Activated CD4-positive, alpha-beta T cell treated with anti-CD3 and anti-CD28 coated beads, Interleukin-2, amount 50 U/mL, for 16 hours (primary cell): ENCODE data around the gene ARL4C.

ENCODE experiments used
- DNase-seq: peaks from one replicate; pipeline ENCODE4 v3.0.0-alpha.2; 2020

Gene ARL4C

DNA sequence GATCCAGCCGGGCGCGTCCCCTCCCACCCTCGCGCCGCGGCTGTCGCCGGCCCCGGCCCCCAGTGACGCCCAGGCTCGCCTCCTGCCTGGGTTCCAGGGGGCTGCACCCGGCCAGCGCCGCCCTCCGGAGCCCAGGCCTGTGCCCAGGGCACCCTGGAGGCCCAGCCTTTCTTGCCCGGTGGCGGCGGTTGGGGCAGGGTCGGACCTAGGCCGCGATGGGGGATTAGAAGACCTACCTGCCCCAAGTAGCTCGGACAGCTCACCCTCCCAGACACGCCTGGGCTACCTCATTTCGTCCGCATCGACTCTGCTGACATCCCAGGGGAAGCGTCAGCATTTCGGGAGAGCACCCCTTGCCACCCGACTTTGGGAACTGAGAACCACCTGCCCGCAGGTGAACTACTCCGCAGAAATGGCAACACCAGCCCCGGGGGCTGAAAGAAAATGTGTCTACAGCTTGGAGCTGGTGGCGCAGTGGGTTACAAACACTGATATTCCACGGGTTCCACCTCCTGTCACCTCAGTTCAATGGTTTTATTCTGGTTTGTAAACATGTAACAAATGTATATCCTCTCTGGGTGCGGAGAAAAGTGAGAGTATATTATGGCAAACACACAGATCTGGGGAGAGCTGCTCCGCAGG lies 834 bp upstream of the ARL4C start:
- DNase-seq, result no peak

DNA sequence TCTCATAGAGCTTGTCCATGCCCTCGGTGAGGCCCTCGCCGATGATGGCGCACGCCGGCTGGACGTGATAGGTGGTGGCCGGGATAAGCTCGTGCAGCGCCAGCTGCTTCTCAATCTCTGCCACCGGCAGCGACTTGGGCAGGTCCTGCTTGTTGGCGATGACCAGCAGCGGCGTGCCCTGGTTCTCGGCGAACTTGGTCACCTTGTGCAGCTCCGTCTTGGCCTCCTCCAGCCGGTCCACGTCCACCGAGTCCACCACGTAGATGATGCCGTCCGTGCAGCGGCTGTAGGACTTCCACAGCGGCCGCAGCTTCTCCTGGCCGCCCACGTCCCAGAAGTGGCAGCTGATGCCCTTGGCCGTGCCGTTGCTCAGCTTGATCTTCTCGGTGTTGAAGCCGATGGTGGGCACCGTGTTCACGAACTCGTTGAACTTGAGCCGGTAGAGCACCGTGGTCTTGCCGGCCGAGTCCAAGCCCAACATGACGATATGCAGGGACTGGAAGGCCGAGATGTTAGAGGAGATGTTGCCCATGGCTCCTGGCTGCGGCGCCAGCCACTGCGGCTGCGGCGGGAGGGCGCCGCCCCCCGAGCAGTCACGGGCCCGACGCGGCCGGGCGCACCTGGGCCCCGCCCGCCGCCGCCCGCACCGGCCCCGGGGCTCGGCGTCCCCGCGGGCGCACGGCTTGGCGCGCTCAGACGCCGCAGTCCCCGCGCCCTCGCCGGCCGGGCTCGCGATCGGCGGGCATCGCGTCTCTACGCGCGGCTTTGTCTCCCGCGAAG lies 636 bp downstream of the ARL4C start:
- peak; percentile 45 for DNase-seq

DNA sequence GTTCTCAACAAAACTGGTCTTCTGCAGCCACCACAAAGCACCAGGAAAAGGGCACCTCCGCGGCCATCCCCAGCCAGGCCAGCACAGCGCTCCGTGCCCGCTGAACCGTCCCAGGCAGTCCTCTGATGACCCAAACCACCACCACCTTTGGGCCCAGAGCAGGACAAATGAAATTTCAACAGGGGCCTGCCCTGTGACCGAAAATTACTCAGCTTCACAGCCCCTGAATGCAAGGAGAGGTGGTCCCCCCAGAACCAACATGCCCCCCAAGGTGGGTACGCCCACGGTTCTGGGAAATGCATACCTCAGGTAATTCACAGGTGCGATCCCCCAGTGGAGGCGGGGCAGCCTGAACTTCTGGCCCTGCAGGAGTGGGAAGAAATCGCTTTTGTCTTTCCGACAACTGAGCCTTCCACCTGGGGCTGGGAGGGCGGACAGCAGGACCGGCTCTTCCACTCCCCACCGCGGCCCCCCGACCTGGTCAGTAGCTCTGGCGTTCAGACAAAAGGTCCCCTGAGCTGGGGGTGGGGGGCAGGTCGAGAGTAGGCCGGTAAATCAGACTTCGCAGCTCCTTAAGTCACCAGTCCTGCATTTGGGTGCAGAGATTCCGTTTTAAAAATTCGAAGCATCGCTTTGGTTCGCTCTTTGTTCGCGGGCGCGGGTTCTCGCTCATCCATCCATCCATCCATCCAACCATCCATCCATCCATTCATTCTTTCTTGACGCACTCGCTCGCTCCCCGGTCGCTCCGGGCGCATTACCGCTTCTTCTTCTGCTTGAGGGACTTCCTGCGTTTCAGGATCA lies 1.4 kb downstream of the ARL4C start:
- DNase-seq, result no peak

DNA sequence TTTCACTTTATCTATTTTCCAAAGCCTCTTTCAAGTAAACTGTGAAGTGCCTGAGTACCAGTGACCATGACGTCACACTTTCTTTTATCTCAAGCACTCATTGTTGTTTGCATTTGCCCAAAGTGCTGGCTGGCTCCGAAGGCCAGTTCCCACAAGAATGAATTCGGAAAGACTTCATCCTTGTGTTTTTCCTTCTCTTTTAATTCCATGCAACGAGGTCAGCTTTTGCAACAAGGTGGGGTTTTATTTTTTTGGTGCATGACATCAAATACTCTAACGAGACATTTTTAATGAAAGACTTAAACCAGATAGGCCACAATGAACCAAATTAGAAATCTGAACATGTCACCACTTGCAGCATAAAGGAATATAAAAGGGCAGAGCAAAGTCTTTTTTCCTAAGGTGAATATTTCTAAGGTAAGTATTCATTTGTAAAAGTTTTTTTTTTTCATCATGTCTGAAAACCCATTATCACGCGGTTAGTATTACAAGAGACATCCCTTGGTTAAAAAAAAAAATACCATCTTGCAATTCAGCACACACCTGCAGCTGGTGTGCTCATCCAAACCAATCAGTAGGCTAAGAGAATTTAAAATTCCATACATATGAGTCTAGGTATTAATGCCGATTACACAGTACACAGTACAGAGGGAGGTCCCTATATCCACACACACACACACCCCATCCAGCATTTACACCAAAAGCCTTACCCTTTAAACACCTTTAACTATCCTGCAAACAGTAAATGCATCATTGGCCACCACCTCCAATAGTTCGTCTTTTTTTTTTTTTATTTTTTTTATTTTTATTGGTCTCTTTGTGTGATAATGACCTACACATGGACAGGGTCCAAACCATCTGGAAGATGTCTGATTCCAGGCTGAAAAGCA lies 2.3 kb downstream of the ARL4C start:
- DNase-seq, result no peak

DNA sequence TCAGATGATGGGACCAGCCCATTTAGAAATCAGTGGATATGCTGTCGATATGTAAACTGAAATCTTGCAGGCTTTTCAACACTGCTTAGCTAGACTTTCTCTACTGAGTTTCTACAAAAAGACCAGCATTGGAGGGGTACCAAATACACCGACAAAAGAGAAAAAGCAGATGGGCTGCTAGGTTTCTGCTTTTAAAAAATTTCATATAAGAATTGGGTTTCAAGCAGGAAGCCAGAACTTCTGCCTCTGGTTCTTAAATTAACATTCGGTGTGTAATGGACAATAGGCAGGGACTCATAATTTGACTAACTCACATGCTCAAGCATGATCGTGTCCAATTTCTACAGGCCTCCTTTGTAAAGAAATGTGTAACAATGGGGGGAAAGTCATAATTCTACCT lies 3.1 kb downstream of the ARL4C start:
- DNase-seq, result no peak

DNA sequence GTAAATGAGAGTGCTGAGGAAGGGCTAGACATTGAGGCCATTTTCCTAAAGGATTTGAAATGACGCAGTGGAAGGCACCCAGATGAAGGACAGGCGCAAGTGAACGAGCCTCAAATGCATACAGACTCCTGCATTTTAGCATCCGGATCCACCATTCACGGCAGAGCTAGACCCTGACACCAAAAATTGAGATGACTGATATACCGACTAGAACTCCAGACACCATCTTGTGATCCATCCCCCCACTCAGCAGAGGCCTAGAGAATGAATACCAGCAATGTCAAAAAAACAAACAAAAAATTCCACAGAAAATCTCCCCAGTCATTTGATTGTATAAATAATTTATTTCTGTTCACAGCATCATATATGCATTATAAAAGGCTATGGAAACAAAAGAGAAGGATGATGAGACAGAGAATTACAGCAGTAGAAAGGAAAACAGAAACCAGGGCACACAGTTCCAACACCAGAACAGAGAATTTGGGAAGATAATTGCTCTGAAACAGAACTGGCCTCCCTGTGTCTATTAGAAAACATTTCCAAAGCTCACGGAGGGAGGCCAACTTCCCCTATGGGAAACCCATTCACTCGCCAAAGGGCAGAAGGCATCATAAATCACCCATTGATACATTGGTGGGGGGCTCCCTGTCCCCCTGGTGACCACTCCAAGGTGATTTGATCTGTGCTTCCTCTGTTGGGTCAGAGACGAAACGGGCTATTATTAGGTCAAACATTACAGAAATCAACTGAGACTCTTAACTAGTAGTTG lies 4.0 kb downstream of the ARL4C start:
- no peak for DNase-seq

DNA sequence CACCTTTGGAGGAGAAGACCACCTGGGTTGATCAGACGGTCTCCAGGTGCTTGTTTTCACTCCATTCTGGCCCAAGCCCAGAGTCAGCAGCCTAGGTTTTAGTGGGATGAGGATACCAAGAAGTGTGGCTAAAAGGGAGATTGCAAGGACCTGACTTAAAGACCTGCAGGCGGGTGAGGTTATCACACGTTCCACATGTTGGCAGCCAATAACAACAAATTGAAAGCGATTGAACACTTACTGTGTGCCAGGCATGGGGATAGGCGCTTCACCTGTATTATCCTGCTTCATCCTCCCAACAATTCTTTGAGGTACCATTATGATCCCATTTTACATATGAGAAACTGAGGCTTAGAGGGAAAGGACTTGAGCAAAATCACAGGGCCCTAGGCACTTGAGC lies 5.0 kb downstream of the ARL4C start:
- peak; percentile 27 for DNase-seq

DNA sequence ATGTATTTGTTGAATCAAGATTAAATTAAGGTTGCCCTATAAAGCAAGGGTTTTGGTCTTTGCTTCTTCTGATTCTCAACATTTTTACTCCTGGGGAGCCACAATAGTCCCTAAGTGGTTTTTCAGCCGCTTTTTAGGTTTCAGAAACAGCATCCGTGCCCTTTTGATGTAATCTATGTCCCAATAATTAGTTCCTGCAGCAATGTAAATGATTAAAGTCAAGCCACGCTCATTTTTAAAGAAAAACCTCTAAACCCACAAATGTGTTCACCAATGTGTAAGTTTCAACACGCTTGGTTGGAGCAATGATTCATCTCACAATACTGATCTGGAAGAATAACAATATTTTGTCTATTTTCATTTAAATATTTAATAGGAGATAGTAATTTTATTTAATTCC lies 5.6 kb downstream of the ARL4C start:
- peak; percentile 73 for DNase-seq

DNA sequence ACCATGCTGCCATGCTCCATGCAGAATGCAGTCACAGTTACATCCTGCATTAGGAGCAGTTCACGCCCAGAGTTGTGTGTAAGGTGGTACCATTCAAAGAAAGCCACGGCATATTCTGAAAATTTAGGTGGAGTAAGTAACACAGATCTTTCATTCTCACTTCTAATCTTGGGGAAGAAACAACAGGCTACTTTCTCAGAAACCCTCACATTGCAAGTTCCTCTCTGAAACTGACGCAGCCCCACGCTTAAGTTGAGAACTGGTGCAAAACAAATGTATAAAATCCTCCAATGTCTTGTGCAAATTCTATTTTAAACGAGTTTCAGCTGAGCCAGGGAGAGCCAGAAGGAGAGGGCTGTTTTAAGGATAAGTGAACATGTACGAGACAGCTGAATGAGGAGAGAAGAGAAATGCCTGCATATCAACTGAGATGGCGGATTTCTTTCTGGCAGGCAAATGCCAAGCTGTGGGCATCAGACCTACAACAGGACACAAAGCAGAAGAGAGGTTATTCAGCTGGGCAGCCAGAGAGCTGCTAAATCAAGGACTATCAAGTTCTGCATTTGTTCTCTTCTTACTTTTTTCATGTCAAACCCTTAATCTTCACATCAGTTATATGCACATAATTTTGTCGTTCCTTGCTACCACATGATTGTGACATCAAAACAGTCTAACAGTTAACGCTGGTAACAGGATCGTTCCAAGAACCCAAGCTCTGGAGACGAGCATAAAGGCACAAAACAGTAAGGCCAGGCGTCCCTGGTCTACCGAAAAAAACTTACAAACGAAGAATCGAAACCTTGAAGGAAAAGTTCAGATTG lies 6.4 kb downstream of the ARL4C start:
- DNase-seq, result peak; percentile 80

DNA sequence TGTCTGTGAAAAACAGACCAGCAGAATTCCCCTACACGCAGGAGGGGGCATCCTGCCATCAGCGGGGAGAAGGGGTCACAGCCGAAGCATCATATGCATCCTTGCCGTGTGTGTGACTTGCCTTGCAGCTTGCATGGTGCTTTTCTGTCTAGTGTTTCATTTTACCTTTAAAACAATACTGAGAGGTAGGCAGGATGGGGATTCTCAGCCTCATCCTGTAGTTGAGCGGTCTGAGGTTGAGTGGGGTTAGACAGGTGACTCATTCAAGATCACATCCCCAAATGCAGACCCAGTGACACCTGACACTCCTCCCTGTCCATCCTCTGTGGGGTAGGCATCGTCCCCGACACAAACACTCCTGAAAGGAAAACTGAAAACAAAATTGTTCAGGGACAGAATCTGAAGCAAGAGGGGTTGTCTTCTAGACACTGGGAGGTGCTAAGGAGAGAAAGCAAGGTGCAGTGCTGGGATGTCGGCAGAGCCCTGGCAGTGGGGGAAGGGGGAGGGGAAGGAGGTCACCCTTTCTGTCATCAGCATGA lies 7.9 kb downstream of the ARL4C start:
- peak; percentile 87 for DNase-seq

DNA sequence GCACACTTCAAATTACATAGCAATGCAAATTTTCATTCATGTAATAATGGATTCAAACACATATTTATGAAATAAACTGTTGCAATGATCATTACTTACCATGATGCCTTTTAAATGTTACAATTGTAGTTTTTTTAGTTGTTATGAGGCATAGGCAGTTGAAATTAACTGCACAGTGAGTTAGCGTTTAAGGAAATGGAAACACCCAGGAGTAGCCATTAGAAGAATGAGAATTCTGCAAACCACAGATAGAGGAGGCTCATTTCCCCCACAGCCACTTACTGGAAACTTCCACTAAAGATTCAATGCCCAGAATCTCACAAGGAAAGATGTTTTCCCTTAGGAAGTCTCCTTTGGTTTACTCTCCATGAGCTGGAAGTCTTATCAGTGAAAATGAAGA lies 8.4 kb downstream of the ARL4C start:
- DNase-seq, result no peak

DNA sequence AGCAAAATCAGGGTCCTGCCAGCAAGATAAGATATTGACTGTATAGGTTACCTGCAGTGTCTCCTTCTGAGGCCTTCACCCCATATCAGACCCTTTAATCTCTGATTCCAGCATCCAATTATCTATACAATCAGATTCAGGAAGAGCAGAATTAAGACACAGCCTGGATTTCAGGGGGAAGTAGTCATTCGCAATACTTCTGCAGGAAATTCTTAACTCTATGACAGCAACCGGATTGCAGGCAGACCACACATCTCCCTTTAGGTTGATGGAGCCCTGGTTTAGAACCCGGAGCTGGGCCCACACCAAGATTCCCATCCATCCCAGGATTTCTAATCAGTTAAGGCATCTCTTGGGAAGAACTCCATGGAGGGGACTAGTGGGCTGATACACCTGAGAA lies 9.5 kb downstream of the ARL4C start:
- DNase-seq, result no peak

DNA sequence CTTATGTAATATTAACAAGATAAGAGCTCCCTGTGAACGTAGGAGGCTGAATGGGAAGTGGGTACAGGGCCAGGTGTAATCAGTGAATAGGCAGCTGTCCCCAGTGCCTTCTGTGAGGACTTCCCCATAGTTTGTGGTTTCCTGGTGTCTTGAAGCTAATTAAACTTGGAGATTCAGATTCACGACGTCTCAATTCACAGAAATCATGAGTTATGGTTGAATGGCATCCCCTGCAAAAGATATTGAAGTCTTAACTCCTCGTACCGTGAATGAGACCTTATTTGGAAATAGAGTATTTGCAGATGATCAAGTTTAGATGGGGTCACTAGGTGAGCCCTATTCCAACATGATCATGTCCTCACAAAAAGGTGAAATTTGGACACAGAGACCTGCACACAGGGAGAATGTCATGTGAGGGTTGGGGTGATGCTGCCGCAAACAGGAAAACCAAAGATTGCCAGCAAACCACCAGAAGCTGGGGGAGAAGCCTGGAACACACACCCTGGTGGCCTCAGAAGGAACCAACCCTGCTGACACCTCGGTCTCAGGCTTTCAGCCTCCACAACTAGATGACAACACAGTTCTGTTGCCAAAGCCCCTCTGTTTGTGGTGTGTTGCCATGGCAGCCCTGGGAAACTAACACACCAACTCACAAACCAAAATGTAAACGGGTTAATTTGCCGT lies 13.2 kb downstream of the ARL4C start:
- peak; percentile 89 for DNase-seq

DNA sequence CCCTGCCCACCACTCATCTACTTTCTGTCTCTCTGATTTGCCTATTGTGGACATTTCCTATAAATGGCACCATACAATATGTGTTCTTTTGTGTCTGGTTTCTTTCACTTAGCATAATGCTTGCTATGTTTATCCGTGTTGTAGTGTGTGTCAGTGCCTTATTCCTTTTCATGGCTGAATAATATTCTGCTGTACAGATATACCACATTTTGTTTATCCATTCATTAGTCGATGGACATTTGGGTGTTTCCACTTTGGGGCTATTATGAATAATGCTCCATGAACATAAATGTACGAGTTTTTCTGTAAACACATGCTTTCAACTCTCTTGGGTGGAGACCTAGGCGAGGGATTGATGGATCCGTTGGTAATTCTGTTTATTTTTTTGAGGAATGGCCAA lies 15.6 kb downstream of the ARL4C start:
- no peak for DNase-seq

DNA sequence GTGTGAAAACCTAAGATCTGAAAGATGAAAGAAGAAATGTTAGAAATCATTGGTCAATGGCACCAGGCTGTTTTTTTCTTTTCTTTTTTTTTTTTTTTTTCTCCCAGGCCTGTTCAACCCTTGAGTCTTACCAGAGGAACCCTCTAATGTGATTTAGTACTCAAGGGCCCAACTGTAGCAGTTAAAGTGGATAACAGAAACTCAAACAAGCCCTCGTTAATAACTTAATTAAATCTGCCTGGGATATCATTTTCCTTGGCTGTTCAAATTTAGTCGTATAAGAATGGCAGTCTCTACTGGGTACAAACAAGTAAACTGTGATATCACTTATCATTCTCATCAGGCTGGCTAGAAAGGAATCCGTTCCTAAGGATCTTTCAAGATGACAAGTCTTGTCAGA lies 16.5 kb downstream of the ARL4C start:
- DNase-seq, result no peak

DNA sequence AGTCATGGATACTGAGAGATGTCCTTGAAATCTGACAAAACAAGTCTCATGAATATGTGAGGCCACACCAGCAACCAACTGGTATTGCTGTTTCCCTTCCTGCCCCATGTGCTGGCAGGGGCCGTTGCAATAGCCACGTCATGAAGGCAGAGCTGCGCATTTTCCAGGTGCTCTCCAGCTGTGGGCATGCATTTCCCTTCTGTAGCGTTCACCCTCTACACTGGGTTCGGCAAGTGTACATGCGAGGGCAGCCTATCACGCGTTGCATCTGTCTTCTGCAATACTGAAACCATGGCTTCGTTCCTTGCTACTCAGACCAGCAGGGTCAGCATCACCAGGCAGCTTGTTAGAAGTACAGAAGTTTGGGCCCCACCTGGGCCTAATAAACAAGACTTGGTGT lies 17.4 kb downstream of the ARL4C start:
- no peak for DNase-seq

DNA sequence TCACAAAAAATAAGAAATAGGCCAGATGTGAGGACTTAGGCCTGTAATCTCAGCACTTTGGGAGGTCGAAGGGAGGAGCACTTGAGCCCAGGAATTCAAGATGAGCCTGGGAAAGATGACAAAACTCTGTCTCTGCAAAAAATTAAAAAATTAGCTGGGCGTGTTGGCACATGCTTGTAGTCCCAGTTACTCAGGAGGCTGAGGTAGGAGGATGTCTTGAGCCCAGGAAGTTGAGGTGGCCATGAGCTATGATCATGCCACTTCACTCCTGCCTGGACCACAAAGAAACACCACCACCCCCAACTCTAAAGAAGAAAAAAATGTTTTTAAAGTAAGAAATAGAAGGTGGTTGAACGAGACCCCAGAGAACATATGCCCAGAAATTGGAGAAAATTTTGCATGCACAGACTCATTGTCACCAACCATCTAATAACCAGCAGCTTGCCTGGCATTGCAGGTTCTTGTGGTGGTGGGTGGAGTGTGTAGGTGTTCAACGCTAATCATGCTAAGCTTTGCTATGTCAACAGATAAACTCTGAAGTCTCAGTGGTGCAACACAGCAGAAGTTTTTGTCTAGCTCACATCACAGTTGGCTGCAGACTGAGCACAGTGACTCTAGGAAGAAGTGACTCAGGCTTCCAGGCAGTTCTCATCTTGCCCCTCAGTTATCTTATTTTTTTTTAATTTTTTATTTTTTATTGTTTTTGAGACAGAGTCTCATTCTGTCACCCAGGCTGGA lies 18.6 kb downstream of the ARL4C start:
- DNase-seq, result peak; percentile 36

DNA sequence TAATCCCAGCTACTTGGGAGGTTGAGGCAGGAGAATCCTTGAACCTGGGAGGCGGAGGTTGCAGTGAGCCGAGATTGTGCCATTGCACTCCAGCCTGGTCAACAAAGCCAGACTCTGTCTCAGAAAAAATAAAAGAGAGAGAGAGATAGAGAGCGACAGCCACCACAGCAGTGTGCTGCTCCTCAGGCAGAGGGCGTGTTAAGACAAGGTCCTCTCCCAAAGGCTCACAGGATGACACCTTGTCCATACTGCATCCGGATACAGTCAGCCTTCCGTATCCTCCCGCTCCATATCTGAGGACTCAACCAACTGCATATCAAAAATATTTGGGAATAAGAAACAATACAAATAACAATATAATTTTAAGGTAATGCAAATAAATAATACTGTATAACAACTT lies 20.1 kb downstream of the ARL4C start:
- no peak for DNase-seq

DNA sequence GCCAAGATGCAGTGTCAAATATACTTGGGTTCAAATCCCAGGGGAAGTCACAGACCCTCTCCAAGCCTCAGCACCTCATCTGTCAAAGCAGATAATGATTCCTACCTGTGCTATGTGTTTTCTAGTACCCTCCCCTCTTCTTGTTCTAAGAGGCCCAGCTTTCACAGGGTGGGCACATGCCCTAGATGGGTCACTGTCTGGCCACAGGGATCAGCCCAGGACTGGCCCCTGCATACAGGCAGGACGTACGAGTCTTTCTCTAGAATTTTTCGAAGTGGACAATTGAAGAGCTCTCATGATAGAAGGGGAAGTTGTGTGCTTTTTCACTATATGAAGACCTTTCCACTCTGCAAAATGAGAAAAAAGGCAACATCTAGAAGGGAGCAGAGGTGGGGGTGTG lies 22.2 kb downstream of the ARL4C start:
- no peak for DNase-seq

DNA sequence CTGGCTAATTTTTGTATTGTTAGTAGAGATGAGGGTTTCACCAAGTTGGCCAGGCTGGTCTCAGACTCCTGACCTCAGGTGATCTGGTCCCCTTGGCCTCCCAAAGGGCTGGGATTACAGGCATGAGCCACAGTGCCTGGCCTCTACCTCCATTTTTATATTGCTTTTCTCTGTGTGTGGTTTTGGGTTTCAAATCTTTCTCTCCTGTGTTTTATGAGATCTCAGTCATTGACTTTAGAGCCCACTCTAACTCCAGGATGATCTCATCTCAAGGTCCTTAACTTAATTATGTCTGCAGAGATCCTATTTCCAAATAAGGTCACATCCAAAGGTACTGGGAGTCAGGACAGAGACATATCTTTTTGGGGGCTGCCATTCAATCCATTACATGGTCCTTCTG lies 24.7 kb downstream of the ARL4C start:
- DNase-seq, result no peak
